GM10248 (cell line): ENCODE measurements around the gene CHM.

Experiments
- CTCF ChIA-PET: fragments of 300-600 bp; sonication (Branson Sonifier 250); formaldehyde crosslinking; extraction: SDS; loops from one replicate; lab custom pipeline; 2021; ENCODE audit warnings: antibody characterized with exemption; lab: Yijun Ruan, JAX
- POLR2A ChIA-PET: fragments of 350-650 bp; sonication (Branson Sonifier 250); formaldehyde crosslinking; extraction: SDS; loops from one replicate; lab custom pipeline; 2020; ENCODE audit warnings: antibody characterized with exemption; lab: Yijun Ruan, JAX
- DNase-seq: peaks from one replicate; pipeline ENCODE4 v3.0.0; 2012; ENCODE audit errors: extremely low spot score
- CTCF ChIP-seq: IDR thresholded peaks from 2 replicates; pipeline ENCODE4 v1.5.1; 2012; ENCODE audit warnings: mild to moderate bottlenecking, low read depth; ENCODE audit errors: extremely low read depth, missing control alignments, control extremely low read depth

Gene CHM

GRCh38 chrX:85914431-85914830 lies 132.9 kb downstream of the CHM start:
- CTCF ChIA-PET, result no interaction called here
- DNase-seq, result no peak
- POLR2A ChIA-PET, result no interaction called here
- TF ChIP-seq CTCF, result no peak

- POLR2A ChIA-PET, result no interaction called here
- TF ChIP-seq CTCF, result no peak
- no peak for DNase-seq
- CTCF ChIA-PET, result no interaction called here
Measured at GRCh38 chrX:85907316-85907715, 140.0 kb downstream of the CHM start.

GRCh38 chrX:85906399-85906798 lies 141.0 kb downstream of the CHM start:
- no peak for TF ChIP-seq CTCF
- ChIA-PET CTCF (no interaction called here), POLR2A (no interaction called here)
- DNase-seq, result no peak

- no peak for TF ChIP-seq CTCF
- DNase-seq, result no peak
- CTCF ChIA-PET, result no interaction called here
- POLR2A ChIA-PET, result no interaction called here
Measured at GRCh38 chrX:85905851-85906250, 141.5 kb downstream of the CHM start.

GRCh38 chrX:85903692-85904471 lies 143.5 kb downstream of the CHM start:
- POLR2A ChIA-PET, result no interaction called here
- CTCF ChIA-PET, result no interaction called here
- TF ChIP-seq CTCF, result no peak
- no peak for DNase-seq

GRCh38 chrX:85897362-85898126 lies 149.8 kb downstream of the CHM start:
- TF ChIP-seq CTCF, result no peak
- CTCF ChIA-PET, result interaction anchor here (1.0 kb wide), 1 partner anchor 8 kb away, joined by 3 read pairs; no protein-coding TSS in a partner anchor
- no peak for DNase-seq
- POLR2A ChIA-PET, result no interaction called here
